GM18508 (cell line): ENCODE data around the gene DDX51.
"Not testable (repeated sequence)": the region's sequence is repeated elsewhere in the genome, so short reads cannot be mapped to it uniquely, and the experiment has no call there.

Experiments used
- ATAC-seq: cut with Tn5 transposase; IDR thresholded peaks from one replicate; pipeline ENCODE4 v1.9.1; 2021; ENCODE audit warnings: moderate number of reproducible peaks; ENCODE audit not compliant: insufficient read depth, unreplicated experiment

DDX51 gene

GRCh38 chr12:132124766-132125425 lies 19.2 kb downstream of the DDX51 start:
- ATAC-seq, result no peak

GRCh38 chr12:132123970-132124765 lies 20.0 kb downstream of the DDX51 start:
- ATAC-seq, result no peak

- ATAC-seq, result no peak
Observed at GRCh38 chr12:132121283-132121682, 22.8 kb downstream of the DDX51 start.

GRCh38 chr12:132118876-132119275 lies 25.2 kb downstream of the DDX51 start:
- no peak for ATAC-seq

GRCh38 chr12:132117558-132117875 lies 26.6 kb downstream of the DDX51 start:
- ATAC-seq, result no peak

GRCh38 chr12:132116709-132117557 lies 27.2 kb downstream of the DDX51 start:
- ATAC-seq, result no peak

- ATAC-seq, result no peak
Observed at GRCh38 chr12:132115500-132115899, 28.6 kb downstream of the DDX51 start.

- ATAC-seq, result no peak
Observed at GRCh38 chr12:132114667-132115066, 29.5 kb downstream of the DDX51 start.

- no peak for ATAC-seq
Observed at GRCh38 chr12:132111654-132112304, 32.3 kb downstream of the DDX51 start.

- no peak for ATAC-seq
Observed at GRCh38 chr12:132110677-132111076, 33.4 kb downstream of the DDX51 start.

- ATAC-seq, result no peak
Observed at GRCh38 chr12:132109741-132110140, 34.4 kb downstream of the DDX51 start.

GRCh38 chr12:132108211-132108832 lies 35.8 kb downstream of the DDX51 start:
- no peak for ATAC-seq

GRCh38 chr12:132106921-132107320 lies 37.2 kb downstream of the DDX51 start:
- no peak for ATAC-seq

GRCh38 chr12:132105467-132105866 lies 38.7 kb downstream of the DDX51 start:
- no peak for ATAC-seq

GRCh38 chr12:132103542-132104308 lies 40.4 kb downstream of the DDX51 start:
- ATAC-seq, result no peak

- ATAC-seq, result not testable (repeated sequence)
Observed at GRCh38 chr12:132103072-132103471, 41.0 kb downstream of the DDX51 start.

GRCh38 chr12:132102297-132102696 lies 41.8 kb downstream of the DDX51 start:
- no peak for ATAC-seq

GRCh38 chr12:132100306-132101065 lies 43.6 kb downstream of the DDX51 start:
- ATAC-seq, result no peak

GRCh38 chr12:132099739-132100138 lies 44.4 kb downstream of the DDX51 start:
- ATAC-seq, result no peak
